Right lobe of liver (tissue), 6 donors: ENCODE data around the gene ST6GALNAC6. TPM values are rescaled to one million over a fixed set of nuclear protein-coding genes. Genes with fewer than 3 reads are reported as not detected.
A peak's percentile ranks its signal among the peaks of the same experiment; 100 is the strongest.

Experiments
- ATAC-seq, 4 donors: fragments of 200-7000 bp; cut with Tn5 transposase; one replicate each; pipeline ENCODE4 v1.9.1; 2020; ENCODE audit warnings: mild to moderate bottlenecking in 4 of 4, moderate library complexity in 4 of 4
- DNase-seq, 3 donors: peaks; one replicate each; pipeline ENCODE4 v3.0.0-alpha.2; 2020
- H3K27ac ChIP-seq, 3 donors: fragments of 200-600 bp; one replicate each; pipeline ENCODE4 v1.8.0; 2022
- H3K27me3 ChIP-seq, 2 donors: fragments of 200-600 bp; one replicate each; pipeline ENCODE4 v1.8.0; 2022
- H3K36me3 ChIP-seq, 4 donors: fragments of 200-600 bp; sonication (generic) in 1 of 4; one replicate each; pipeline versions ENCODE4 v1.5.1 to v1.8.0; 2017 to 2022; ENCODE audit warnings: control low read depth in 1 of 4
- H3K4me1 ChIP-seq, 4 donors: fragments of 200-600 bp; sonication (generic) in 1 of 4; one replicate each; pipeline versions ENCODE4 v1.5.1 to v1.8.0; 2017 to 2022; ENCODE audit warnings: control low read depth in 1 of 4
- H3K4me3 ChIP-seq, 3 donors: fragments of 200-600 bp; one replicate each; pipeline ENCODE4 v1.8.0; 2022
- H3K9me3 ChIP-seq, 4 donors: fragments of 200-600 bp; sonication (generic) in 1 of 4; one replicate each; pipeline versions ENCODE4 v1.5.1 to v1.8.0; 2017 to 2022; ENCODE audit warnings: control low read depth in 1 of 4
- CTCF ChIP-seq, 4 donors: fragments of 200-600 bp in 3 of 4; fragments of 450-650 bp in 1 of 4; IDR thresholded peaks; one replicate each; pipeline versions ENCODE4 v1.5.1 to v1.8.0; 2016 to 2022; ENCODE audit warnings: antibody characterized with exemption in 4 of 4, mild to moderate bottlenecking in 2 of 4
- POLR2A ChIP-seq: fragments of 450-650 bp; IDR thresholded peaks from one replicate; pipeline ENCODE4 v1.6.1; 2017; ENCODE audit warnings: antibody characterized with exemption, mild to moderate bottlenecking
- WGBS: methylation state at CpG from one replicate; pipeline ENCODE4 v1.1.6; 2018; ENCODE audit warnings: low coverage, low lambda C conversion rate; ENCODE audit not compliant: insufficient coverage; ENCODE audit errors: missing lambda C conversion rate; 5-methylcytosine and 5-hydroxymethylcytosine counted together
- intact Hi-C, 2 donors: fragments of 100-400 bp; cut with DNase I; formaldehyde crosslinking; loops; one replicate each; pipeline versions ENCODE4 v1.11.2 to v1.14.1; 2022
- total RNA-seq, 6 experiments: library from RNA; depleted of rRNA in 2 of 6; stranded (reverse); fragments of >200 nt in 2 of 6; fragmentation: NEBNext Ultra II Directional in 3 of 6; extraction: Animal tissue kit (Norgen Biotek cat#: 25700) in 3 of 6; gene quantifications; one replicate each; pipeline versions ENCODE4 v1.1.0 to v1.2.4, GENCODE V29; 2016 to 2023
- donor health status: DM: no; HTN: yes; CAD: no.
- donor health status: DM: no; HTN: no; CAD: no.
- donor health status: DM: no; HTN: no; CAD: no.
- donor health status: DM: no; HTN: yes; CAD: no.
- donor health status: DM: no; HTN: yes; CAD: no.

Gene ST6GALNAC6
- total RNA-seq, 6 experiments from 2014 or later, result 22.5 to 40.3 (median 29.8) TPM

- H3K27me3 ChIP-seq, result no peaks in the 10 kb centered on the region
- H3K27ac ChIP-seq, result no peak overlapping the region
- DNase-seq, result no peak
- H3K4me3 ChIP-seq, result no peak overlapping the region
- TF ChIP-seq POLR2A, result no peak
- TF ChIP-seq CTCF (IDR thresholded peaks at IDR 0.05), result no peak
- ATAC-seq, result no peak
- H3K4me1 ChIP-seq, result peaks cover 0 to 18% (median 9%) of the 10 kb centered on the region in 4 donors
- WGBS, result 65% methylated on average over 6 of the region's 8 CpGs
- intact Hi-C loops, result no loop called here
- H3K9me3 ChIP-seq, result no peaks in the 10 kb centered on the region
- H3K36me3 ChIP-seq, result peaks cover 0 to 5% (median 0%) of the 10 kb centered on the region in 4 donors
These were observed 19.3 kb downstream of the ST6GALNAC6 start for GRCh38 chr9:127880143-127880542.

GRCh38 chr9:127878652-127879390 is 20.6 kb downstream of the ST6GALNAC6 start:
- no peaks in the 10 kb centered on the region for H3K27me3 ChIP-seq
- WGBS, result 70% methylated on average over 8 of the region's 8 CpGs
- intact Hi-C loops, result loop anchor here (10.0 kb wide), 2 partner anchors 64 to 144 kb away; partner anchors contain the start of gene TOR2A (in 1 of the 2)
- no peak for DNase-seq
- TF ChIP-seq CTCF (IDR thresholded peaks at IDR 0.05) (no peak), POLR2A (no peak)
- H3K4me1 ChIP-seq, result peaks cover 0 to 25% (median 12%) of the 10 kb centered on the region in 4 donors
- H3K9me3 ChIP-seq, result no peaks in the 10 kb centered on the region
- no peak overlapping the region for H3K27ac ChIP-seq
- ATAC-seq, result no peak
- no peak overlapping the region for H3K4me3 ChIP-seq
- no peaks in the 10 kb centered on the region for H3K36me3 ChIP-seq

- Histone ChIP-seq H3K4me3 (peak overlapping the region; percentile 63 to 73 (median 70)), H3K27me3 (no peaks in the 10 kb centered on the region), H3K4me1 (peaks cover 0 to 29% (median 14%) of the 10 kb centered on the region in 4 donors), H3K36me3 (no peaks in the 10 kb centered on the region), H3K27ac (no peak overlapping the region), H3K9me3 (no peaks in the 10 kb centered on the region)
- no peak for DNase-seq
- ATAC-seq, result no peak
- 71% methylated on average over 11 of the region's 18 CpGs for WGBS
- TF ChIP-seq POLR2A (no peak), CTCF (IDR thresholded peaks at IDR 0.05) (no peak)
- intact Hi-C loops, result loop anchor here (10.0 kb wide), 2 partner anchors 63 to 143 kb away; partner anchors contain the start of gene TOR2A (in 1 of the 2)
These were observed 21.3 kb downstream of the ST6GALNAC6 start for GRCh38 chr9:127878001-127878651.

DNA sequence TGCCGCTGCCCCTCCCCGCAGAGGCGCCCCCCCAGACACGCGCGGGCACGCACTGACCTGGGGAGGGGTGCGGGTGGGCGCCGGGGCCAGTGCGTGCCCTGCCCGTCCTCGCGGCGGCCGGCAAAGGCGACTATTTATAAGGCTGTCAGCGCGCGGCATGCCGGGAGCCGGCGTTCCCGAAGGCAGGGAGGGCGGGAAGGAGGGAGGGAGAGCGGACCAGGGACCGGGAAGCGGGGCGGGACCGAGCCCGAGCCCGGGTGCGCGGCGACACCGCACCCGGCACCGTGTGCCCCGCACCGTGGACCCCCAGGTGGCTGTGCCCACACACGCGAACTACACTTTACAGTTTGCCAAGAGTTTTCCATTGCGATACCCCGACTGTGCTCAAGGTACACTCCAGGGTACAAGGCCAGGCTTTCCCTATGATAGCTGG is 21.8 kb downstream of the ST6GALNAC6 start, which contains the start of gene AK1:
Gene AK1, minus strand, starts transcription at position 110 of the 433 bp plus-strand sequence. CDS start 3,058 bp downstream, outside the sequence.
- H3K36me3 ChIP-seq, result peaks cover 0 to 4% (median 0%) of the 10 kb centered on the region in 4 donors
- peaks cover 0 to 29% (median 14%) of the 10 kb centered on the region in 4 donors for H3K4me1 ChIP-seq
- ATAC-seq, result peak; percentile 79 to 90 (median 81)
- WGBS, result 0% methylated on average over 18 of the region's 44 CpGs
- H3K4me3 ChIP-seq, result peak within 1 kb of the TSS; percentile 63 to 73 (median 70)
- H3K9me3 ChIP-seq, result no peaks in the 10 kb centered on the region
- no peaks in the 10 kb centered on the region for H3K27me3 ChIP-seq
- H3K27ac ChIP-seq, result peak within 1 kb of the TSS in 1 of 3 donors; percentile 53
- peak; percentile 59 for TF ChIP-seq POLR2A
- TF ChIP-seq CTCF (IDR thresholded peaks at IDR 0.05), result no peak
- DNase-seq, result peak; percentile 87 to 88 (median 88)
- intact Hi-C loops, result loop anchor here (10.0 kb wide), 2 partner anchors 63 to 143 kb away; partner anchors contain the start of gene TOR2A (in 1 of the 2)
